Neuronal stem cell (in vitro differentiated cells): ENCODE results near the gene SSC5D.

Source experiments
- DNase-seq: peaks from one replicate; pipeline ENCODE4 v3.0.0-alpha.2; 2013; ENCODE audit warnings: low spot score
- H2AFZ ChIP-seq: one replicate; pipeline ENCODE4 v1.6.1; 2013; ENCODE audit warnings: mild to moderate bottlenecking, low read length, inconsistent platforms
- H2AK5ac ChIP-seq: 2 replicates; pipeline ENCODE4 v1.6.1; 2013; ENCODE audit warnings: low read depth, mild to moderate bottlenecking, inconsistent platforms, low read length, moderate library complexity, mixed read lengths
- H2BK120ac ChIP-seq: 2 replicates; pipeline ENCODE4 v1.6.1; 2013; ENCODE audit warnings: low read depth, mild to moderate bottlenecking, inconsistent platforms, low read length, moderate library complexity, mixed read lengths
- H2BK12ac ChIP-seq: one replicate; pipeline ENCODE4 v1.6.1; 2013; ENCODE audit warnings: low read length, inconsistent platforms
- H2BK15ac ChIP-seq: 2 replicates; pipeline ENCODE4 v1.6.1; 2013; ENCODE audit warnings: mild to moderate bottlenecking, low read length, inconsistent platforms, mixed read lengths
- H2BK5ac ChIP-seq: one replicate; pipeline ENCODE4 v1.6.1; 2013; ENCODE audit warnings: inconsistent platforms, mild to moderate bottlenecking, low read length, moderate library complexity
- H3K14ac ChIP-seq: one replicate; pipeline ENCODE4 v1.6.1; 2013; ENCODE audit warnings: low read length, inconsistent platforms
- H3K18ac ChIP-seq: 2 replicates; pipeline ENCODE4 v1.6.1; 2013; ENCODE audit warnings: low read length, inconsistent platforms
- H3K23ac ChIP-seq: 2 replicates; pipeline ENCODE4 v1.6.1; 2013; ENCODE audit warnings: low read depth, mild to moderate bottlenecking, mixed read lengths, low read length, inconsistent platforms; ENCODE audit not compliant: poor library complexity
- H3K27ac ChIP-seq: replicated peaks from 3 replicates; pipeline ENCODE4 v1.5.1; 2013; ENCODE audit warnings: low read length, inconsistent platforms
- H3K27me3 ChIP-seq, 3 experiments: 2 replicates each; pipeline ENCODE4 v1.6.1; 2013; ENCODE audit warnings: low read length in 3 of 3, mild to moderate bottlenecking in 2 of 3, inconsistent platforms in 1 of 3, low read depth in 1 of 3, mixed read lengths in 1 of 3, moderate library complexity in 1 of 3; ENCODE audit not compliant: control insufficient read depth in 3 of 3, insufficient read depth in 3 of 3
- H3K36me3 ChIP-seq, 2 donors: replicated peaks in 1 of 2; 2 replicates each; pipeline ENCODE4 v1.6.1; 2013; ENCODE audit warnings: low read length in 2 of 2; ENCODE audit not compliant: control insufficient read depth in 2 of 2, insufficient read depth in 2 of 2
- H3K4ac ChIP-seq: 2 replicates; pipeline ENCODE4 v1.6.1; 2013; ENCODE audit warnings: inconsistent platforms, mild to moderate bottlenecking, low read length, moderate library complexity
- H3K4me1 ChIP-seq, 2 donors: 1 replicate in 1 of 2; 2 replicates in 1 of 2; pipeline ENCODE4 v1.6.1; 2013; ENCODE audit warnings: low read length in 2 of 2, low read depth in 1 of 2; ENCODE audit not compliant: control insufficient read depth in 2 of 2, insufficient read depth in 1 of 2
- H3K4me2 ChIP-seq: one replicate; pipeline ENCODE4 v1.6.1; 2013; ENCODE audit warnings: mild to moderate bottlenecking, low read length, inconsistent platforms; ENCODE audit not compliant: insufficient read depth, poor library complexity, severe bottlenecking
- H3K4me3 ChIP-seq, 2 donors: 2 replicates each; pipeline ENCODE4 v1.5.1; 2013; ENCODE audit warnings: low read length in 2 of 2, mild to moderate bottlenecking in 2 of 2, inconsistent platforms in 1 of 2, moderate library complexity in 1 of 2
- H3K79me1 ChIP-seq: one replicate; pipeline ENCODE4 v1.6.1; 2013; ENCODE audit warnings: low read depth, mild to moderate bottlenecking, inconsistent platforms, low read length, moderate library complexity
- H3K9ac ChIP-seq: one replicate; pipeline ENCODE4 v1.6.1; 2013; ENCODE audit warnings: mild to moderate bottlenecking, low read depth, low read length, inconsistent platforms; ENCODE audit not compliant: poor library complexity
- H3K9me3 ChIP-seq, 2 donors: replicated peaks in 1 of 2; 2 replicates each; pipeline versions ENCODE3 to v1.6.1; 2013; ENCODE audit warnings: low read length in 2 of 2, mild to moderate bottlenecking in 2 of 2, inconsistent platforms in 1 of 2, low read depth in 1 of 2, mixed read lengths in 1 of 2, moderate library complexity in 1 of 2; ENCODE audit not compliant: control insufficient read depth in 2 of 2, insufficient read depth in 1 of 2
- H4K8ac ChIP-seq: one replicate; pipeline ENCODE4 v1.6.1; 2013; ENCODE audit warnings: low read depth, mild to moderate bottlenecking, inconsistent platforms, low read length, moderate library complexity
- H4K91ac ChIP-seq: one replicate; pipeline ENCODE4 v1.6.1; 2013; ENCODE audit warnings: low read length, low read depth, mild to moderate bottlenecking, inconsistent platforms; ENCODE audit not compliant: poor library complexity
- WGBS, 2 donors: extraction: QIAGEN DNeasy Blood & Tissue Kit; methylation state at CpG; one replicate each; pipeline ENCODE4 v1.1.7; 2013; ENCODE audit warnings: missing lambda C conversion rate in 2 of 2, mixed read lengths in 1 of 2; ENCODE audit not compliant: insufficient read length in 2 of 2, insufficient replicate concordance in 1 of 2; ENCODE audit errors: extremely low coverage in 2 of 2; 5-methylcytosine and 5-hydroxymethylcytosine counted together

Gene SSC5D

DNA sequence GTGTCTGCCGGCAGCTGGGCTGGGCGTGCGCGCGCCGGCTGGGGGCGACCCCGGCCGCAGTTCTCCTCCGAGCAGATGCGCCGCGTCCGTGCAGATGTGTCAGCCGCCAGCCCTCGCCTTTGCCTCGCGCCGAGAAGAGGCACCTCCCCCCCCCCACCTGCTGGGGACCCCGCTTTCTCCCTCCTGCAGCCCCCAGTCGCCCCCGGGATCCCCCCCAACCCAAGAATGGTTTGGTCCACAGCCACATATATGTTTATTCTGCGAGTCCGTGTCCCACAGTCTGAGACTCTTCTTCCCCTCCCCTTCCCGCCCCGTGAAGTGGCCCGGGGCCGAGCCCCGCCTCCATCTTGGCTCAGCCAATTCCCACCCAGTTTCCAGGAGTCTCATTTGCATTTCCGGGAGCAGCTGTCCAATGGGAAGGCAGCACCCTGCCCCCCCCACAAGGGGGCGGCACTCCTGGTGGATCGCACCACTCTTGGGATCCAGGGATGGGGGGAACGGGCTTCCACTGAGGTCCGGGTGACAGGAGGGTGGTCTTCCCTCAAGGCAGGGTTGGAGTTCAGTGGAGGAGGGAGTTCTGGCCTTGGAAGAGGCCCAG lies 35.4 kb upstream of the SSC5D start:
- H2AK5ac ChIP-seq: no peak overlapping the region
- no peak overlapping the region for H3K14ac ChIP-seq
- DNase-seq: peak; percentile 92
- no peak overlapping the region for H2BK120ac ChIP-seq
- no peak overlapping the region for H2BK15ac ChIP-seq
- no peak overlapping the region for H2BK5ac ChIP-seq
- H4K91ac ChIP-seq: no peak overlapping the region
- H3K4ac ChIP-seq: no peak overlapping the region
- H3K9me3 ChIP-seq: peaks cover 0 to under 1% of the 10 kb centered on the region in 2 donors
- peak overlapping the region; percentile 85 for H3K18ac ChIP-seq
- no peak overlapping the region for H3K23ac ChIP-seq
- peak overlapping the region; percentile 92 for H3K9ac ChIP-seq
- peaks cover 8 to 18% of the 10 kb centered on the region in 2 donors for H3K4me1 ChIP-seq
- H3K4me3 ChIP-seq: peak overlapping the region in 1 of 2 donors; percentile 56
- WGBS, 2 donors: no CpG with 5 or more reads among the region's 34 CpGs
- no peak overlapping the region for H4K8ac ChIP-seq
- H3K79me1 ChIP-seq: peaks cover 2% of the 10 kb centered on the region
- no peak overlapping the region for H3K27ac ChIP-seq
- H3K36me3 ChIP-seq: peaks cover 0 to 12% of the 10 kb centered on the region in 2 donors
- H2BK12ac ChIP-seq: no peak overlapping the region
- H2AFZ ChIP-seq: peak overlapping the region; percentile 92
- H3K4me2 ChIP-seq: peak overlapping the region; percentile 96
- peaks cover 6 to 42% (median 9%) of the 10 kb centered on the region in 3 experiments for H3K27me3 ChIP-seq

DNA sequence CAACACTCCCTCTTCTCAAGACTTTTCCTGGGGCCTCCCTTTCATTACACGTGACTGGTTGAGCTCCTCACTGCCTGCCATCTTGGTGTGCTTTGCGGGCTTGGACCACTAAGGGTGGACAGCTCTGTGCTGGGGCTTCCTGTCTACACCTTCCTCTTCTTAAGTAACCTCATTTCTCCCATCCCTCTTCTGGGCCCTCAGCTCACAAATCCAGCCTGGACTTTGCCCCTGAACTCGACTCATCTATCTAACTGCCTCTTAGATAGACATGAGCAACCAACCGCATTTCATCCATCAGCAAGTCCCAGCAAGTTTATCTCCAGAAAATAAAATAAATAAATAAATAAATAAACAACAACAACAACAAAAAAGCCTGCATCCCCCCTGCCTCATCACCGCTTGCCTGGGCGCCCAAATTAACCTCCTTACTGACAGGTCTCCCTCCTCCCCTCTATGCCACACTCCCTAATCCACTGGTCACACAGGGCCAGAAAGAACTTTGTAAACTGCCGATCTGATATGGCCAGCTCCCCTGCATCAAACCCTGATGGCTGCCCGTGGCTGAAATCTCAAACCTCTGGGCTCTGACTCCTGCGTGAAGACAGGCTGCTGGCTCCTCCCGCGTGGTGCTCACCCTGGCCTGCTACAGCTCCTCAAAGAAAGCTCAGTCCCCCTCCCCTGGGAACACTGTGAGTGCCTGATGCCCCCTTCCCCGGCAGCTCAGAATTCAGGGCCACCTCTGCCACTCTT lies 34.5 kb upstream of the SSC5D start:
- no peak overlapping the region for H3K27ac ChIP-seq
- H3K4ac ChIP-seq: no peak overlapping the region
- peaks cover 6 to 35% (median 9%) of the 10 kb centered on the region in 3 experiments for H3K27me3 ChIP-seq
- H3K4me1 ChIP-seq: peaks cover 8 to 21% of the 10 kb centered on the region in 2 donors
- H3K36me3 ChIP-seq: peaks cover 0 to 12% of the 10 kb centered on the region in 2 donors
- H2AK5ac ChIP-seq: peak overlapping the region; percentile 76
- H2AFZ ChIP-seq: no peak overlapping the region
- no peaks in the 10 kb centered on the region for H3K9me3 ChIP-seq
- H3K4me2 ChIP-seq: no peak overlapping the region
- WGBS, 2 donors: no CpG with 5 or more reads among the region's 12 CpGs
- no peak overlapping the region for H2BK5ac ChIP-seq
- no peak overlapping the region for H4K91ac ChIP-seq
- no peak overlapping the region for H3K14ac ChIP-seq
- no peak overlapping the region for H3K9ac ChIP-seq
- H2BK120ac ChIP-seq: no peak overlapping the region
- H3K4me3 ChIP-seq: no peak overlapping the region
- DNase-seq: no peak
- no peak overlapping the region for H3K18ac ChIP-seq
- peak overlapping the region; percentile 68 for H2BK12ac ChIP-seq
- no peaks in the 10 kb centered on the region for H3K79me1 ChIP-seq
- peak overlapping the region; percentile 38 for H3K23ac ChIP-seq
- no peak overlapping the region for H4K8ac ChIP-seq
- no peak overlapping the region for H2BK15ac ChIP-seq

- peaks cover 0 to 12% of the 10 kb centered on the region in 2 donors for H3K36me3 ChIP-seq
- H3K4me2 ChIP-seq: no peak overlapping the region
- no peak overlapping the region for H3K14ac ChIP-seq
- peaks cover 8 to 21% of the 10 kb centered on the region in 2 donors for H3K4me1 ChIP-seq
- no peak overlapping the region for H3K4ac ChIP-seq
- DNase-seq: no peak
- H3K9me3 ChIP-seq: no peaks in the 10 kb centered on the region
- peak overlapping the region; percentile 70 for H2AK5ac ChIP-seq
- no peak overlapping the region for H4K8ac ChIP-seq
- no peak overlapping the region for H3K23ac ChIP-seq
- H3K9ac ChIP-seq: peak overlapping the region; percentile 44
- H2BK120ac ChIP-seq: no peak overlapping the region
- no peak overlapping the region for H3K27ac ChIP-seq
- H3K18ac ChIP-seq: peak overlapping the region; percentile 64
- peaks cover 4 to 24% (median 6%) of the 10 kb centered on the region in 3 experiments for H3K27me3 ChIP-seq
- H2BK5ac ChIP-seq: peak overlapping the region; percentile 53
- WGBS, 2 donors: no CpG with 5 or more reads among the region's 14 CpGs
- H4K91ac ChIP-seq: no peak overlapping the region
- no peaks in the 10 kb centered on the region for H3K79me1 ChIP-seq
- H3K4me3 ChIP-seq: no peak overlapping the region
- H2BK15ac ChIP-seq: peak overlapping the region; percentile 49
- no peak overlapping the region for H2AFZ ChIP-seq
- peak overlapping the region; percentile 84 for H2BK12ac ChIP-seq
These were observed 33.4 kb upstream of the SSC5D start for GRCh38 chr19:55454787-55455243.

DNA sequence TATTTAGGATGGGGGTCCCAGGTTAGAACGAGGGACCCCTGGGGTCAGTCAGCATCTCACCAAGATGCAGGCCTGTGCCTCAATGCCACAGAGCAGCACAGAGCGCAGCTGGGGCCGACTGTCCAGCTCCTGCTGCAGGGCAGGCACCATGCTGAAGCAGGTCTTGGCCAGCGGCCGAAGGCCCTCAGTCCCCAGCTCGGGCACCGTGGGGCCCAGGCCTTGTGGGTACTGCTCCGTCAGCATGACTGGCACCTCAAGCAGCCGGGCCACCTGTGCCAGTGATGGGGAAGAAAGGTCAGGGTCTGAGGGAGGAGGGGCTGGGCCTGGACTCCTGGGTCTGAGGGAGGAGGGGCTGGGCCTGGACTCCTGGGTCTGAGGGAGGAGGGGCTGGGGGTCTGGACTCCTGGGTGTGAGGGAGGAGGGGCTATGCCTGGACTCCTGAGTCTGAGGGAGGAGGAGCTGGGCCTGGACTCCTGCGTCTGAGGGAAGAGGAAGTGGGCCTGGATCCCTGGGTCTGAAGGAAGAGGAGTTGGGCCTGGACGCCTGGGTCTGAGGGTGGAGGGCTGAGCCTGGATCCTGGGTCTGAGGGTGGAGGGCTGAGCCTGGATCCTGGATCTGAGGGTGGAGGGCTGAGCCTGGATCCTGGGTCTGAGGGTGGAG lies 32.5 kb upstream of the SSC5D start:
- H3K4me3 ChIP-seq: no peak overlapping the region
- no peaks in the 10 kb centered on the region for H3K79me1 ChIP-seq
- no peak overlapping the region for H2AFZ ChIP-seq
- H3K4ac ChIP-seq: no peak overlapping the region
- H4K91ac ChIP-seq: no peak overlapping the region
- H2BK5ac ChIP-seq: no peak overlapping the region
- WGBS, 2 donors: no CpG with 5 or more reads among the region's 11 CpGs
- H3K14ac ChIP-seq: no peak overlapping the region
- H3K18ac ChIP-seq: no peak overlapping the region
- H3K23ac ChIP-seq: no peak overlapping the region
- peak overlapping the region; percentile 3 for H3K9ac ChIP-seq
- no peak overlapping the region for H2BK120ac ChIP-seq
- no peak overlapping the region for H3K4me2 ChIP-seq
- DNase-seq: no peak
- H3K27me3 ChIP-seq: peaks cover 2 to 17% (median 4%) of the 10 kb centered on the region in 3 experiments
- no peaks in the 10 kb centered on the region for H3K9me3 ChIP-seq
- no peak overlapping the region for H2BK12ac ChIP-seq
- H3K4me1 ChIP-seq: peaks cover 14 to 24% of the 10 kb centered on the region in 2 donors
- H2BK15ac ChIP-seq: no peak overlapping the region
- H2AK5ac ChIP-seq: peak overlapping the region; percentile 75
- H4K8ac ChIP-seq: no peak overlapping the region
- no peak overlapping the region for H3K27ac ChIP-seq
- peaks cover 0 to 12% of the 10 kb centered on the region in 2 donors for H3K36me3 ChIP-seq
